OCI-LY1 (cell line): Measurements from ENCODE around the gene ERGIC1.
A peak's percentile ranks its signal among the peaks of the same experiment; 100 is the strongest.
"Not testable (repeated sequence)": the region's sequence is repeated elsewhere in the genome, so short reads cannot be mapped to it uniquely, and the experiment has no call there.

Source experiments
- H2AFZ ChIP-seq: fragments of 200-600 bp; sonication (generic), shearing (Covaris generic); 2 replicates; pipeline ENCODE4 v1.6.0; 2014; ENCODE audit warnings: antibody characterized with exemption, mild to moderate bottlenecking, low read length
- H3F3A ChIP-seq: fragments of 200-600 bp; sonication (generic), shearing (Covaris generic); 2 replicates; pipeline ENCODE4 v1.6.0; 2014; ENCODE audit warnings: mild to moderate bottlenecking, antibody characterized with exemption, low read length, moderate library complexity; ENCODE audit not compliant: insufficient read depth
- H3K27ac ChIP-seq: fragments of 200-600 bp; sonication (generic); 2 replicates; pipeline ENCODE4 v1.5.1; 2014; ENCODE audit warnings: low read length, mixed run types, mild to moderate bottlenecking, low read depth; ENCODE audit not compliant: poor library complexity, severe bottlenecking
- H3K27me3 ChIP-seq: fragments of 200-600 bp; sonication (generic); 2 replicates; pipeline ENCODE4 v1.6.0; 2014; ENCODE audit warnings: antibody characterized with exemption, mild to moderate bottlenecking, low read length, moderate library complexity; ENCODE audit not compliant: insufficient read depth
- H3K36me3 ChIP-seq: fragments of 200-600 bp; sonication (generic); 2 replicates; pipeline ENCODE4 v1.6.1; 2014; ENCODE audit warnings: mild to moderate bottlenecking, antibody characterized with exemption, low read length, moderate library complexity, mixed read lengths; ENCODE audit not compliant: insufficient read depth
- H3K4me1 ChIP-seq: fragments of 200-600 bp; sonication (generic); 2 replicates; pipeline ENCODE4 v1.5.1; 2014; ENCODE audit warnings: mild to moderate bottlenecking, low read length, moderate library complexity; ENCODE audit not compliant: insufficient read depth, severe bottlenecking
- H3K4me2 ChIP-seq: fragments of 200-600 bp; sonication (generic), shearing (Covaris generic); 2 replicates; pipeline ENCODE4 v1.6.1; 2014; ENCODE audit warnings: low read length
- H3K4me3 ChIP-seq: fragments of 200-600 bp; sonication (generic); 2 replicates; pipeline ENCODE4 v1.5.1; 2014; ENCODE audit warnings: low read length, low read depth, mild to moderate bottlenecking, mixed read lengths; ENCODE audit not compliant: poor library complexity, severe bottlenecking
- H3K79me2 ChIP-seq: fragments of 200-600 bp; shearing (Covaris generic); 2 replicates; pipeline ENCODE4 v1.6.1; 2016; ENCODE audit warnings: mixed run types, low read length, mixed read lengths; ENCODE audit not compliant: insufficient read depth
- H3K9ac ChIP-seq: fragments of 200-600 bp; sonication (generic), shearing (Covaris generic); 2 replicates; pipeline ENCODE4 v1.6.1; 2014; ENCODE audit warnings: mild to moderate bottlenecking, low read length, mixed read lengths
- H3K9me2 ChIP-seq: fragments of 200-600 bp; sonication (generic), shearing (Covaris generic); 2 replicates; pipeline ENCODE4 v1.6.1; 2014; ENCODE audit warnings: low read depth, mild to moderate bottlenecking, low read length, mixed read lengths
- H3K9me3 ChIP-seq: fragments of 200-600 bp; shearing (Covaris generic); 2 replicates; pipeline ENCODE4 v1.6.1; 2014; ENCODE audit warnings: low read length, mixed read lengths
- H4K20me1 ChIP-seq: fragments of 200-600 bp; sonication (generic), shearing (Covaris generic); 2 replicates; pipeline ENCODE4 v1.6.0; 2016; ENCODE audit warnings: mild to moderate bottlenecking, low read length; ENCODE audit not compliant: insufficient read depth
- CTCF ChIP-seq: fragments of 200-600 bp; sonication (generic), shearing (Covaris generic); IDR thresholded peaks from 2 replicates; pipeline ENCODE4 v1.5.1; 2017; ENCODE audit warnings: mild to moderate bottlenecking, antibody characterized with exemption, low read length, moderate library complexity, mixed read lengths
- EZH2 ChIP-seq: fragments of 200-600 bp; sonication (generic), shearing (Covaris generic); IDR thresholded peaks from 2 replicates; pipeline ENCODE4 v1.8.0; 2017; ENCODE audit warnings: borderline replicate concordance, mixed run types, mild to moderate bottlenecking, antibody characterized with exemption, low read length, moderate library complexity, mixed read lengths

ERGIC1 gene

GRCh38 chr5:172833686-172834414, at the start of gene ERGIC1:
TSS of gene ERGIC1 (plus strand) at chr5:172834251. CDS start at chr5:172834414, 163 bp downstream.
- Histone ChIP-seq H3K9me2 (no peaks in the 10 kb centered on the region), H3K36me3 (no peaks in the 10 kb centered on the region), H3K9me3 (no peaks in the 10 kb centered on the region), H3K4me3 (peak within 1 kb of the TSS; percentile 95), H3K79me2 (peaks cover 22% of the 10 kb centered on the region), H3K27ac (peak within 1 kb of the TSS; percentile 93), H3K4me2 (peak within 1 kb of the TSS; percentile 87), H2AFZ (no peak within 1 kb of the TSS), H3K9ac (peak within 1 kb of the TSS; percentile 87), H3F3A (no peaks in the 10 kb centered on the region), H4K20me1 (no peaks in the 10 kb centered on the region), H3K27me3 (no peaks in the 10 kb centered on the region), H3K4me1 (peaks cover 46% of the 10 kb centered on the region)
- no peak for TF ChIP-seq CTCF
- TF ChIP-seq EZH2 = no peak

- Histone ChIP-seq H3K4me3 (no peak overlapping the region), H3K9me2 (no peaks in the 10 kb centered on the region)
- TF ChIP-seq EZH2 (no peak), CTCF (no peak)
Measured at GRCh38 chr5:172785429-172786088, 48.5 kb upstream of the ERGIC1 start.

GRCh38 chr5:172786736-172787462, 47.2 kb upstream of the ERGIC1 start:
- no peak overlapping the region for H2AFZ ChIP-seq
- no peaks in the 10 kb centered on the region for H3K36me3 ChIP-seq
- no peaks in the 10 kb centered on the region for H3K9me3 ChIP-seq
- H3K9me2 ChIP-seq = no peaks in the 10 kb centered on the region
- no peak overlapping the region for H3K27ac ChIP-seq
- H3K4me3 ChIP-seq = no peak overlapping the region
- H4K20me1 ChIP-seq = no peaks in the 10 kb centered on the region
- H3K9ac ChIP-seq = no peak overlapping the region
- no peak for TF ChIP-seq EZH2
- H3F3A ChIP-seq = no peaks in the 10 kb centered on the region
- H3K27me3 ChIP-seq = no peaks in the 10 kb centered on the region; the same call in 1 of the 2 replicates
- no peak overlapping the region for H3K4me2 ChIP-seq
- H3K4me1 ChIP-seq = no peaks in the 10 kb centered on the region
- H3K79me2 ChIP-seq = no peaks in the 10 kb centered on the region

More at GRCh38 chr5:172785429-172786088, 48.5 kb upstream of the ERGIC1 start:
- Histone ChIP-seq H3K4me2 (no peak overlapping the region), H3K9ac (no peak overlapping the region), H3K27ac (no peak overlapping the region), H3K36me3 (no peaks in the 10 kb centered on the region), H3F3A (no peaks in the 10 kb centered on the region), H3K27me3 (no peaks in the 10 kb centered on the region; the same call in 1 of the 2 replicates), H3K9me3 (no peaks in the 10 kb centered on the region), H2AFZ (no peak overlapping the region), H4K20me1 (no peaks in the 10 kb centered on the region), H3K79me2 (no peaks in the 10 kb centered on the region), H3K4me1 (no peaks in the 10 kb centered on the region)

- not testable (repeated sequence) for H3K4me3 ChIP-seq, H3F3A ChIP-seq, H3K4me2 ChIP-seq, H3K36me3 ChIP-seq, H3K9me3 ChIP-seq, H3K9me2 ChIP-seq, H3K79me2 ChIP-seq, H3K9ac ChIP-seq, H3K27ac ChIP-seq, H3K27me3 ChIP-seq, H4K20me1 ChIP-seq, H2AFZ ChIP-seq, H3K4me1 ChIP-seq
Measured at GRCh38 chr5:172787538-172787937, 46.5 kb upstream of the ERGIC1 start.
